ENCODE results near the gene GDPD5.

Gene GDPD5

GRCh38 chr11:75456596-75457183 is 69.1 kb downstream of the GDPD5 start:
- no peak overlapping the region for H3K9ac ChIP-seq (ENCODE audit: low read length)
- no peak overlapping the region for H3K4me2 ChIP-seq (ENCODE audit: low read length)
- H3K4me3 ChIP-seq (ENCODE audit: low read depth, low read length, poor library complexity, severe bottlenecking): no peak overlapping the region
- H3K79me2 ChIP-seq (ENCODE audit: insufficient read depth, low read length): no peaks in the 10 kb centered on the region
- no peaks in the 10 kb centered on the region for H3K9me3 ChIP-seq (ENCODE audit: low read length)
- no peaks in the 10 kb centered on the region for H3K4me1 ChIP-seq (ENCODE audit: insufficient read depth, low read length, severe bottlenecking)
- TF ChIP-seq, protein P1, sequence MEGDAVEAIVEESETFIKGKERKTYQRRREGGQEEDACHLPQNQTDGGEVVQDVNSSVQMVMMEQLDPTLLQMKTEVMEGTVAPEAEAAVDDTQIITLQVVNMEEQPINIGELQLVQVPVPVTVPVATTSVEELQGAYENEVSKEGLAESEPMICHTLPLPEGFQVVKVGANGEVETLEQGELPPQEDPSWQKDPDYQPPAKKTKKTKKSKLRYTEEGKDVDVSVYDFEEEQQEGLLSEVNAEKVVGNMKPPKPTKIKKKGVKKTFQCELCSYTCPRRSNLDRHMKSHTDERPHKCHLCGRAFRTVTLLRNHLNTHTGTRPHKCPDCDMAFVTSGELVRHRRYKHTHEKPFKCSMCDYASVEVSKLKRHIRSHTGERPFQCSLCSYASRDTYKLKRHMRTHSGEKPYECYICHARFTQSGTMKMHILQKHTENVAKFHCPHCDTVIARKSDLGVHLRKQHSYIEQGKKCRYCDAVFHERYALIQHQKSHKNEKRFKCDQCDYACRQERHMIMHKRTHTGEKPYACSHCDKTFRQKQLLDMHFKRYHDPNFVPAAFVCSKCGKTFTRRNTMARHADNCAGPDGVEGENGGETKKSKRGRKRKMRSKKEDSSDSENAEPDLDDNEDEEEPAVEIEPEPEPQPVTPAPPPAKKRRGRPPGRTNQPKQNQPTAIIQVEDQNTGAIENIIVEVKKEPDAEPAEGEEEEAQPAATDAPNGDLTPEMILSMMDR (IDR thresholded peaks at IDR 0.05; ENCODE audit: low read length): no peak
- no peak for TF ChIP-seq EZH2 (IDR thresholded peaks at IDR 0.05; ENCODE audit: borderline replicate concordance, low read length)
- no peak overlapping the region for H2AFZ ChIP-seq (ENCODE audit: low read length)
- no peaks in the 10 kb centered on the region for H3K36me3 ChIP-seq (ENCODE audit: insufficient read depth, low read length)
- no peaks in the 10 kb centered on the region for H3K9me2 ChIP-seq (ENCODE audit: low read depth, low read length)
- H3F3A ChIP-seq (ENCODE audit: insufficient read depth, low read length): no peaks in the 10 kb centered on the region
- 0 out of 2 replicates have a peak, but pooled peaks cover 5% of the 10 kb centered on the region for H3K27me3 ChIP-seq (ENCODE audit: insufficient read depth, low read length)
- H4K20me1 ChIP-seq (ENCODE audit: insufficient read depth, low read length): no peaks in the 10 kb centered on the region
- no peak overlapping the region for H3K27ac ChIP-seq (ENCODE audit: low read depth, low read length, poor library complexity, severe bottlenecking)

GRCh38 chr11:75454987-75455386 is 70.8 kb downstream of the GDPD5 start:
- no peaks in the 10 kb centered on the region for H3K79me2 ChIP-seq (ENCODE audit: insufficient read depth, low read length)
- 0 out of 2 replicates have a peak, but pooled peaks cover 4% of the 10 kb centered on the region for H3K9me3 ChIP-seq (ENCODE audit: low read length)
- H4K20me1 ChIP-seq (ENCODE audit: insufficient read depth, low read length): no peaks in the 10 kb centered on the region
- H3K27ac ChIP-seq (ENCODE audit: low read depth, low read length, poor library complexity, severe bottlenecking): no peak overlapping the region
- no peaks in the 10 kb centered on the region for H3K9me2 ChIP-seq (ENCODE audit: low read depth, low read length)
- TF ChIP-seq EZH2 (IDR thresholded peaks at IDR 0.05; ENCODE audit: borderline replicate concordance, low read length): no peak
- TF ChIP-seq, protein P1 (IDR thresholded peaks at IDR 0.05; ENCODE audit: low read length): no peak
- no peaks in the 10 kb centered on the region for H3F3A ChIP-seq (ENCODE audit: insufficient read depth, low read length)
- H3K36me3 ChIP-seq (ENCODE audit: insufficient read depth, low read length): no peaks in the 10 kb centered on the region; the same call in 1 of the 2 replicates
- H3K4me1 ChIP-seq (ENCODE audit: insufficient read depth, low read length, severe bottlenecking): no peaks in the 10 kb centered on the region
- no peak overlapping the region for H3K4me2 ChIP-seq (ENCODE audit: low read length)
- H2AFZ ChIP-seq (ENCODE audit: low read length): no peak overlapping the region
- H3K9ac ChIP-seq (ENCODE audit: low read length): no peak overlapping the region
- peaks cover 16% of the 10 kb centered on the region; the same call in 1 of the 2 replicates for H3K27me3 ChIP-seq (ENCODE audit: insufficient read depth, low read length)
- H3K4me3 ChIP-seq (ENCODE audit: low read depth, low read length, poor library complexity, severe bottlenecking): no peak overlapping the region

- no peak overlapping the region for H3K9ac ChIP-seq (ENCODE audit: low read length)
- no peaks in the 10 kb centered on the region for H3F3A ChIP-seq (ENCODE audit: insufficient read depth, low read length)
- 0 out of 2 replicates have a peak, but pooled peaks cover 4% of the 10 kb centered on the region for H3K9me3 ChIP-seq (ENCODE audit: low read length)
- no peak overlapping the region for H3K4me2 ChIP-seq (ENCODE audit: low read length)
- no peaks in the 10 kb centered on the region for H3K79me2 ChIP-seq (ENCODE audit: insufficient read depth, low read length)
- H3K36me3 ChIP-seq (ENCODE audit: insufficient read depth, low read length): no peaks in the 10 kb centered on the region; the same call in 1 of the 2 replicates
- TF ChIP-seq EZH2 (IDR thresholded peaks at IDR 0.05; ENCODE audit: borderline replicate concordance, low read length): no peak
- TF ChIP-seq, protein P1 (IDR thresholded peaks at IDR 0.05; ENCODE audit: low read length): no peak
- H4K20me1 ChIP-seq (ENCODE audit: insufficient read depth, low read length): no peaks in the 10 kb centered on the region
- no peak overlapping the region for H2AFZ ChIP-seq (ENCODE audit: low read length)
- H3K27me3 ChIP-seq (ENCODE audit: insufficient read depth, low read length): peaks cover 16% of the 10 kb centered on the region; the same call in 1 of the 2 replicates
- H3K27ac ChIP-seq (ENCODE audit: low read depth, low read length, poor library complexity, severe bottlenecking): no peak overlapping the region
- H3K4me1 ChIP-seq (ENCODE audit: insufficient read depth, low read length, severe bottlenecking): no peaks in the 10 kb centered on the region
- no peak overlapping the region for H3K4me3 ChIP-seq (ENCODE audit: low read depth, low read length, poor library complexity, severe bottlenecking)
- no peaks in the 10 kb centered on the region for H3K9me2 ChIP-seq (ENCODE audit: low read depth, low read length)
Measured at GRCh38 chr11:75453916-75454655, 71.7 kb downstream of the GDPD5 start.
